HUES48 (cell line): ENCODE measurements around the gene ISYNA1.

Experiments used
- H3K27ac ChIP-seq: one replicate; pipeline ENCODE4 v1.7.0; 2013; ENCODE audit warnings: low read depth, low read length, inconsistent platforms
- H3K27me3 ChIP-seq: 2 replicates; pipeline ENCODE4 v1.6.1; 2013; ENCODE audit warnings: mild to moderate bottlenecking, low read length; ENCODE audit not compliant: control insufficient read depth, insufficient read depth
- H3K36me3 ChIP-seq: 2 replicates; pipeline ENCODE4 v1.6.1; 2013; ENCODE audit warnings: low read length; ENCODE audit not compliant: control insufficient read depth, insufficient read depth
- H3K4me1 ChIP-seq: 2 replicates; pipeline ENCODE4 v1.6.1; 2013; ENCODE audit warnings: mild to moderate bottlenecking, low read length; ENCODE audit not compliant: control insufficient read depth, insufficient read depth
- H3K4me3 ChIP-seq: 2 replicates; pipeline ENCODE4 v1.5.1; 2013; ENCODE audit warnings: mild to moderate bottlenecking, low read depth, low read length
- H3K9ac ChIP-seq: 2 replicates; pipeline ENCODE4 v1.6.1; 2013; ENCODE audit warnings: mild to moderate bottlenecking, low read depth, low read length, moderate library complexity
- H3K9me3 ChIP-seq: 2 replicates; pipeline ENCODE4 v1.6.1; 2013; ENCODE audit warnings: low read length; ENCODE audit not compliant: control insufficient read depth, insufficient read depth

The ISYNA1 gene

GRCh38 chr19:18428787-18429674 is 8.9 kb downstream of the ISYNA1 start:
- Histone ChIP-seq H3K36me3 (no peaks in the 10 kb centered on the region), H3K4me3 (peak overlapping the region; percentile 73), H3K9me3 (no peaks in the 10 kb centered on the region), H3K27me3 (no peaks in the 10 kb centered on the region), H3K9ac (no peak overlapping the region), H3K4me1 (peaks cover 14% of the 10 kb centered on the region), H3K27ac (peak overlapping the region; percentile 78)

- Histone ChIP-seq H3K27ac (peak overlapping the region; percentile 78), H3K27me3 (no peaks in the 10 kb centered on the region), H3K9me3 (no peaks in the 10 kb centered on the region), H3K4me1 (peaks cover 20% of the 10 kb centered on the region), H3K36me3 (no peaks in the 10 kb centered on the region), H3K4me3 (no peak overlapping the region; the same call in 1 of the 2 replicates), H3K9ac (no peak overlapping the region)
These were observed 9.7 kb downstream of the ISYNA1 start for GRCh38 chr19:18428173-18428786.

- Histone ChIP-seq H3K36me3 (no peaks in the 10 kb centered on the region), H3K9ac (no peak overlapping the region), H3K27ac (no peak overlapping the region), H3K9me3 (no peaks in the 10 kb centered on the region), H3K4me3 (no peak overlapping the region), H3K27me3 (no peaks in the 10 kb centered on the region), H3K4me1 (peaks cover 16% of the 10 kb centered on the region)
These were observed 10.2 kb downstream of the ISYNA1 start for GRCh38 chr19:18427743-18428113.

- H3K36me3 ChIP-seq, result no peaks in the 10 kb centered on the region
- peaks cover 13% of the 10 kb centered on the region; the same call in 1 of the 2 replicates for H3K4me1 ChIP-seq
- H3K4me3 ChIP-seq, result no peak overlapping the region
- H3K27ac ChIP-seq, result no peak overlapping the region
- no peaks in the 10 kb centered on the region for H3K9me3 ChIP-seq
- H3K9ac ChIP-seq, result no peak overlapping the region
- no peaks in the 10 kb centered on the region for H3K27me3 ChIP-seq
These were observed 10.7 kb downstream of the ISYNA1 start for GRCh38 chr19:18427080-18427742.

GRCh38 chr19:18426416-18426767 is 11.5 kb downstream of the ISYNA1 start:
- no peak overlapping the region for H3K9ac ChIP-seq
- no peaks in the 10 kb centered on the region for H3K36me3 ChIP-seq
- H3K27ac ChIP-seq, result no peak overlapping the region
- peaks cover 12% of the 10 kb centered on the region; the same call in 1 of the 2 replicates for H3K4me1 ChIP-seq
- no peaks in the 10 kb centered on the region for H3K27me3 ChIP-seq
- no peak overlapping the region for H3K4me3 ChIP-seq
- no peaks in the 10 kb centered on the region for H3K9me3 ChIP-seq

- H3K27ac ChIP-seq, result no peak overlapping the region
- H3K36me3 ChIP-seq, result no peaks in the 10 kb centered on the region
- H3K27me3 ChIP-seq, result 0 out of 2 replicates have a peak, but pooled peaks cover 5% of the 10 kb centered on the region
- H3K4me3 ChIP-seq, result no peak overlapping the region
- peaks cover 12% of the 10 kb centered on the region; the same call in 1 of the 2 replicates for H3K4me1 ChIP-seq
- H3K9me3 ChIP-seq, result no peaks in the 10 kb centered on the region
- no peak overlapping the region for H3K9ac ChIP-seq
These were observed 12.2 kb downstream of the ISYNA1 start for GRCh38 chr19:18425515-18426415.

GRCh38 chr19:18424890-18425514 is 12.9 kb downstream of the ISYNA1 start:
- no peak overlapping the region for H3K27ac ChIP-seq
- no peak overlapping the region for H3K4me3 ChIP-seq
- H3K27me3 ChIP-seq, result peaks cover 10% of the 10 kb centered on the region
- peaks cover 12% of the 10 kb centered on the region; the same call in 1 of the 2 replicates for H3K4me1 ChIP-seq
- H3K36me3 ChIP-seq, result no peaks in the 10 kb centered on the region
- H3K9me3 ChIP-seq, result no peaks in the 10 kb centered on the region
- H3K9ac ChIP-seq, result no peak overlapping the region

GRCh38 chr19:18424122-18424889 is 13.6 kb downstream of the ISYNA1 start:
- H3K9ac ChIP-seq, result no peak overlapping the region

GRCh38 chr19:18423258-18424020 is 14.5 kb downstream of the ISYNA1 start:
- H3K4me3 ChIP-seq, result no peak overlapping the region
- no peak overlapping the region for H3K27ac ChIP-seq
- no peak overlapping the region for H3K9ac ChIP-seq
- no peaks in the 10 kb centered on the region for H3K9me3 ChIP-seq
- peaks cover 17% of the 10 kb centered on the region; the same call in 1 of the 2 replicates for H3K4me1 ChIP-seq
- H3K27me3 ChIP-seq, result peaks cover 19% of the 10 kb centered on the region
- H3K36me3 ChIP-seq, result no peaks in the 10 kb centered on the region

More at GRCh38 chr19:18424122-18424889, 13.6 kb downstream of the ISYNA1 start:
- Histone ChIP-seq H3K36me3 (no peaks in the 10 kb centered on the region), H3K27me3 (peaks cover 13% of the 10 kb centered on the region), H3K4me1 (peaks cover 12% of the 10 kb centered on the region; the same call in 1 of the 2 replicates), H3K4me3 (no peak overlapping the region), H3K27ac (no peak overlapping the region), H3K9me3 (no peaks in the 10 kb centered on the region)
